Sciatic nerve (tissue), 2 donors: ENCODE results near the gene TANC1. TPM values are rescaled to one million over a fixed set of nuclear protein-coding genes. Genes with fewer than 3 reads are reported as not detected.

Experiments used
- ATAC-seq: fragments of 200-7000 bp; cut with Tn5 transposase; one replicate; pipeline ENCODE4 v1.9.1; 2020; ENCODE audit warnings: mild to moderate bottlenecking, moderate library complexity
- DNase-seq: peaks from one replicate; pipeline ENCODE4 v3.0.0-alpha.2; 2020; ENCODE audit warnings: low spot score
- intact Hi-C: fragments of 100-400 bp; cut with DNase I; formaldehyde crosslinking; loops from one replicate; pipeline ENCODE4 v1.14.2; 2022
- total RNA-seq: library from RNA; stranded (reverse); fragmentation: NEBNext Ultra II Directional; extraction: Animal tissue kit (Norgen Biotek cat#: 25700); gene quantifications from one replicate; pipeline ENCODE4 v1.2.1, GENCODE V29; 2021
- donor health status: DM: no; HTN: no; CAD: no.
- donor health status: DM: no; HTN: no; CAD: no.

TANC1 gene
- total RNA-seq, 1 donor from 2014 or later = 50.3 TPM

DNA sequence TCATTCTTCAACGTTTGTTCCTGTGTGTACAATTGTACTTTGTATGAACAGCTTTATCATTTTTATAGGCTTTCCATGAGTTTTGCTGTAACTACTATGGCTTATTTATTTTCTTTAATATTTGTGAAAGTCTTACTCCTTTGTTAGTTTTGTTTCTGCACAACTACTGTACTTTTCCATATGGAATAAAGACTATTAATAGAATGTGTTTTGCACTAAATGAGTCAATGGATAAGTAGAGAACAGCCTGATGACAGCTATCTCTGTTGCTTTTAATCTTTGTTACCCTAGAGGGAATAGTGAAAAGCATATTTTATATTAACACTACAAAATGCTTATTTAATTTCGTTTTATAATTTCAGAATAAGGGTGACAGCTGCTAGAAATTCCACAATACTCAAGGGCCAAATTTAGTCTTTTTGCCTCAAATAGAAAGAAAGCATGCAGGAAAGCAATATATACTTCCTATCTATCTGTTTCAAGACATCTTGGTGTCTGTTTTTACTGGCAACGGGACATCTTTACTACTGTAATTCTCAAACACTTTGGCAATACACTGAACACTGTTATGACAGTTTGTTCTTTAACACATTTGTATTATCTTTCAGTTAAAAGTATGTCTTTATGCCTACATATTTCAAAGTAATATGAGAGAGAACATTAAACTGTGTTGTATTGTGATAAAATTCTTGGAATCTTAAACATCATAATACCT, 264.2 kb downstream of the TANC1 start:
- DNase-seq (no peak), ATAC-seq (no peak)
- intact Hi-C loops = no loop called here

DNA sequence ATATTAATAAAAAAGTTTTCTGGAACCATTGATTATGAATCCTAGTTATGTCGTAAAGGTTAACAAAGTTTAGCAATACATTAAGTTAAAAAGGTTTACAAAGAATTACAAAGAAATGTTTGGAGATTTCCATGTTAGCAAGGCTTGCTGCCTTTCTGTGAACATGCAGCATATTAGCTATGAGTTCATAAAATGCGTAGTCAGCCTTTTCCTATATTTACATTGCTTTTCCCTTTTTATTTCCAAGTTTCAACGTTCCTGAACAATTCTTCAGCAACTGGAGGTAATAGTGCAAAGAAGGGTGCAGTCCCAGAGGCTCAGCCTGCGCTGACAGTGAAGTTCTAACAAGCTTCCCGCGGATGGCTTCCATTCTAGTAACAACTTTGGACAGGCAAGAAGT, 266.4 kb downstream of the TANC1 start:
- intact Hi-C loops = no loop called here
- DNase-seq = no peak
- no peak for ATAC-seq

DNA sequence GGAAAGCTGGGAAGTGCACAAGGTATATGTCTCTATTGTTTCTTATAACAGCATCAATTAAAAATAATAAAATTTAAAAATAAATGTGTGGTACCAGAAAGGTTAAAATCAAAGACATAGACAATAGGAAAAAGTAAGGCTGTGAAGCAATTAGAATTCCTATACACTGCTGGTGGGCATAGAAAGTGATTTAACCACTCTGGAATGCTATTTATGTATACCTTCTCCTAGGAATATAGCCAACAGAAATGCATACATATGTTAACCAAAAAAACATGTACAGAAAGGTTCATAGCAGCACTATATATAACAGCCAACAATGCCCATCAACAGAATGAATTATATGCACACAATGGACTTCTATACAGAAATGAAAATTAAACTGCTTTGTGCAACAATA, 275.1 kb downstream of the TANC1 start:
- intact Hi-C loops = no loop called here
- no peak for ATAC-seq
- DNase-seq = no peak

DNA sequence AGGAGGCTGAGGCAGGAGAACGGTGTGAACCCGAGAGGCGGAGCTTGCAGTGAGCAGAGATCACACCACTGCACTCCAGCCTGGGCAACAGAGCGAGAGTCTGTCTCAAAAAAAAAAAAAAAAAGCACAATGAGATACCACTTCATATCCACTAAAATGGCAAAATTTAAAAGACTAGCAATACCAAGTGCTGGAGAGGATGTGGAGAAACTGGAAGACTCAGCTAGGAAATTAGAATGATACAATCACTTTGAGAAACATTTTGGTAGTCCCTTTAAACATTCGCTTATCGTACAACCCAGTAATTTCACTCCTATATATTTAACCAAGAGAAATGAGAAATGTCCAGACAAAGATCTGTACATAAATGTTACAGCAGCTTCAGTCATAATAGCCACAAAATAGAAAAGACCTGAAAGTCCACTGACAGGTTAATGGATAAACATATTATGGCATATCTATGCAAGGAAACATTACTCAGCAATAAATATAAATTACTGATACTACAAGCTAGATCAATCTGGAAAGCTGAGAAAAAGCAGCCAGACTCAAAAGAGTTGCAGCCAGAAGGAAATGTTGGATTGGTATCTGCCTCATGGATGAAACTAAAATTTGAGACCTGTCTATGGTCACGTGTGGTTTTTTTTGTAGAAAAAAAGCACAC, 278.0 kb downstream of the TANC1 start:
- intact Hi-C loops = no loop called here
- ATAC-seq (no peak), DNase-seq (no peak)

DNA sequence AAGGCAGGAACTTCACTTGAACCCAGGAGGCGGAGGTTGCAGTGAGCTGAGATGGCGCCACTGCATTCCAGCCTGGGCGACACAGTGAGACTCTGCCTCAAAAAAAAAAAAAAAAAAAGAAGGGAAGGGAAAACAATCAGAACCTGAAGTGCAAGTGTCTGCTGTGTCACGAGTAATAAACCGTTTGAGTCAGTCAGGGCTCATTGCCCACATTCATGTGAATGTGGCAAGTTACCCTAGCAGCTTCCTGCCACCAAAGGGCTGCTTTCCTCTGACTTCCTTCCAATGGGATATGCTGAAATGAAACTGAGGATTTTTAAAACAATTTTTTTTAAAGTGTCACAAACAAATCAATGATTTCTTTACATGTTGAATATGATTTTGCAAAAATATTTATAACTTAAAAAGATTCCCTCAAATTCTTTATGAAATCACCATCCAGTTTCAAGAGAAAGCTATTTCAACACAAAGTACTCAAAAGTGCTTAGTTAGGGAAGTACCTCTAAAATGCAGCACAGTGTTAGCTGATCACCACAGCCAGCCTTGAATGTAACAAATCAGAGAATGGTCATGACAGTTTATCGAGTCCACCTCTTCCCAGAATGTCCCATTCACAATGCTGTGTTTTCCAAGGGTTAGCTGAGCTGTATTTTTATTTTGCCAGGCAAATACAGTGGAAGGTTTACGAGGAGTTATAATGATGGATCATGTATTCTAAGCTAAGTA, 281.7 kb downstream of the TANC1 start:
- intact Hi-C loops = loop anchor here (5.0 kb wide), 1 partner anchor 1328 kb away; no protein-coding TSS in a partner anchor
- ATAC-seq = peak; percentile 92

DNA sequence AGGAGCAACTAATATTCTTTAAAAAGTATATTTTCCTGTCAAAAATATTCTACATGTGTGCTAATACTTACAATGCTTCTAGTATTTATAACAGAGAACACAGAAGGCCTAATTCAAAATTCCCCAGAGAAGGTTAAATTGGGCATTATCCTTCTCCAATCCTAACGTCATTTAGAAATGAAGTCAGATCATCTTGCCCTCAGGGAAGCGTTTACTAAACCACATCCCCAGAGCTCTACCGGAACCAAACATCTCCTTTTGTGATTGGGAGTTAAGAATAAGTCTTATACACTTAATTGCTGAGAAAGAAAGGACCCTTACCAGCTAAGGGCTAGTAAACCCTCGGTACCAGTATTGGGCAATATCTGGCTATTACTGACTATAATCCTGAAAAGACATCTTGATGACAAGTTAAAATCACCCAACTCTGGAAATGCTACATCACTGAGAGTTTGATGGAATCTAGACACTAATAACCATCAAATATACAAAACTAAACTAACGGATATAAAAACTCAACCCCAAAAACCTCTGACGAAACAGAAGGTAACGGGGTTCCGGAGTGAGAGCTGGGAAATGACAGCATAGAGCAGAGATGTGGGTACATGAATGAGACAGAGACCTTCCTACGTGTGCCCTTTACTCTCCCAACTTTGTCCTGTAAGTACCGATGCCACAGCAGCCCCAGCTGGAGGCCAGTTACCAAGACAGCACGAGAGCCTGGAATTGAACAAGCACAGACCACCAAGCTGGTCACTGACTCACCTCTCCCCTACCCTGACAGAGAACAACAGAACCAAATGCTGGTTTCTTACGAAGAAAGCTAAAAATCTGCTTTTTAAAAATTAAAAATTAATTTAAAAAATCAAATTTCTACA, 283.1 kb downstream of the TANC1 start:
- ATAC-seq (peak; percentile 47), DNase-seq (no peak)
- intact Hi-C loops = loop anchor here (5.0 kb wide), 1 partner anchor 1329 kb away; no protein-coding TSS in a partner anchor

More for the DNA sequence above, 281.7 kb downstream of the TANC1 start:
- DNase-seq = no peak

DNA sequence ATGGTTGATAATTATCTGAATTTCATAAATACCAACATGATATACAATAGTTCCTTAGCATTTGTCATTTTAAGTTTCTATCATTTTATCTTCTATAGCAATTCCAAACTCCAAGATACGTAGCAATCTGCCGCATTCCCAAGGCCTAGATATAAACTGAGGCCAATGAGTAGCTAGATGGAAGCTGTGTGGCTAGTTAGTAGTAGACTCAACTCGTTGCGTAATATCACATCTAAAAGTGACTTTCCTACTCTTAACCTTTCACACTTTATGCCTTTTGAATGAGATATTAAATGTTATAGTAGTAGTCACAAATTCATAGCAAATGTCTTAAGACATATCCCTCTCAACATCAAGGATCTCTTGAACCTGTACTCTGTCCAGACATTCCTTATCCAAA, 284.5 kb downstream of the TANC1 start:
- DNase-seq (no peak), ATAC-seq (no peak)
- intact Hi-C loops = loop anchor here (5.0 kb wide), 1 partner anchor 1331 kb away; no protein-coding TSS in a partner anchor

DNA sequence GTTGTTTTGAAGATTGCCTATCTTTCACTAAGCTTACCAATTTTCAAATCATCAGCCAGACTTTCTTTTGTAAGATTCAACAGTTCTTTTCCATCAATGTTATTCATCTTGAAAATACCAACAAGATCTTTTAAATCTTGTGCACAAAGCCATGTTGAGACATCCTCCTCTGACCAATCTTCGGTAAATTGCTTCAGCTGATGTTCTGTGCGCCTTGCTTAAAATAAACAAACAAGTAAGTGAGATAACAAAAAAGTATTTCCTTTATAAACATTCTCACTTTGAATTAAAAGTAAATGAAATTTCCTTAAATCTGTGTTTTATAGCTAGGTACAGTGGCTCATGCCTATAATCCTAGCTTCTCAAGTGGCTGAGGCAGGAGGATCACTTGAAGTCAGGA, 287.7 kb downstream of the TANC1 start:
- intact Hi-C loops = no loop called here
- DNase-seq (no peak), ATAC-seq (no peak)

DNA sequence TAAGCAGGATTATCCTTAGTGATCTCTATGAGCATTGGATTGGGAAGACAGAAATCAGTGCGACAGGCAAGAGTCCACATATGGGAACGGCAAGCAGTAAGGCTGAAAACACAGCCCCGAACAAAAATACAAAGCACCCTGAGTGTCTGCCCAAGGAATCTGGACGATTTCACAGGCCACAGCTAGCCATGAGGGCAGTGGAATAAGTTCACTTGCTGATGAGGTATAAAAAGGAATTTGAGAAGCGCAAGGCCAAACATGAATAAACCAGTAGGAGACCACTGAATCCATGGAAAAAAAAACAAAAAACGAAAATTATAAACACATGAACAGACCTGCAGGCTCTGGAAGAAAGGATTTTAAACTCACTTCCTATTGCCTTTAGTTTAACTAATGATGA, 293.8 kb downstream of the TANC1 start:
- ATAC-seq (no peak), DNase-seq (no peak)
- intact Hi-C loops = no loop called here

DNA sequence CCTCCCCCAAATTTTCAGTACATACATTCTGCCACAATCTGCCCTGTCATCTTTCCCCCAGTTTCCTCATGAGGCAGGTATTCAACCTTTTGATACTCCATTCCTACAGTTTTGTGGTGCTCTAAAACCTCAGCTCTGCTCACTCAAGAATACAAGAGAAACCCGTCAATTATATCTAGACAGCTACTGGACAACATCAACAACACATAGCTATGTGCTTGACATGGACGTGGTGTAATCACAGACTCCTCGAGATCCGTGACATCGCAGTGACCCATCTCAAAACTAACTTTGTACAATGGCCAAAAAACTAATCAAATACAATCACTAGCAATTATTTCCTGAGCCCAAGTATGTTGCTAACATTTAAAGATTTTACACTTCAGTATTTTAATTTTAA, 294.5 kb downstream of the TANC1 start:
- no peak for DNase-seq
- no peak for ATAC-seq
- intact Hi-C loops = no loop called here

DNA sequence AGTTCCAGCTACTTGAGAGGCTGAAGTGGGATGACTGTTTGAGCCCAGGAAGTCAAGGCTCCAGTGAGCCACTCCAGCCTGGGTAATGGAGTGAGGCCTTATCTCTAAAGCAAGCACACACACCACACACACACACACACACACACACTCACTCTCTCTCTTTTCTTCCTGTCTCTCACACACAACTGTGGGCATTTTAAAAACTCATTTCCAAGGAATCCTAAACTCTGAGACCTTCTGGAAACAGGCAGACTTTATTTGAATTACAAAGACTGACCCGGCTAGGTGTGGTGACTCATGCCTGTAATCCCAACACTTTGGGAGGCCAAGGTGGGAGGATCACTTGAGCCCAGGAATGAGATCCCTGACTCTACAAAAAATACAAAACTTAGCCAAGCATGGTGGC, 296.7 kb downstream of the TANC1 start:
- no peak for DNase-seq
- no peak for ATAC-seq
- intact Hi-C loops = no loop called here

DNA sequence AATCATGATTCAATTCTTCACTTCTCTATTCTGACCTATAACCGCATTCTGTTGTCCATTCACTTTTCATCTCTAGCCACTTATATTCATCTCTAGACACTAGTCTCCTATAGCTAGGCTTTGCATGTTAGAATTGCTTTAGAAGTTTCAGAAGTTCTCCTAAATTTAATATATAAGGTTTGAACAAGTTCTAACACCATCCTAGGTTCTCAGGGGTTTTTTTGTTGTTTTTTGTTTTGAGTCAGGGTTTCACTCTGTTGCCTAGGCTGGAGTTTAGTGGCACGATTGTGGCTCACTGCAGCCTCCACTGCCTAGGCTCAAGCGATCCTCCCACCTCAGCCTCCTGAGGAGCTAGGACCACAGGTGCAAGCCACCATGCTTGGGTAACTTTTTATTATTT, 298.1 kb downstream of the TANC1 start:
- no peak for DNase-seq
- ATAC-seq = no peak
- intact Hi-C loops = no loop called here

DNA sequence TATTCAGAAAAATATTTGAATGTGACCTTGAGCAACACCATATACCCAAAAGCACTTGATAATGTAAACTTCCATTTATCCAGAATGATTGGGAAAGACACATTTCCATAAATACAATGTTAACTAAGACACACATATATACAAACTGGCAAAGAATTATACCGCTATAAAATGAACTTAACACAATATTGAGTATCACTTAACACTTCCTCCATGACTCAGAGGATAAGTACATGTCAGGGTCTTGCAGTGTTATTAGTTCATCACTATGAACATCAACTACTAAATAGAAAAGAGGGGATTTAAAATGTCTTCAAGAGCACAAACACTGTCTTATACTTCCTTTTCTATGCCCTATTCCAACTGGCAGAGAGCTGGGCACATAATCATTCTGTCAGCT, 299.5 kb downstream of the TANC1 start:
- DNase-seq = no peak
- intact Hi-C loops = no loop called here
- ATAC-seq = no peak

DNA sequence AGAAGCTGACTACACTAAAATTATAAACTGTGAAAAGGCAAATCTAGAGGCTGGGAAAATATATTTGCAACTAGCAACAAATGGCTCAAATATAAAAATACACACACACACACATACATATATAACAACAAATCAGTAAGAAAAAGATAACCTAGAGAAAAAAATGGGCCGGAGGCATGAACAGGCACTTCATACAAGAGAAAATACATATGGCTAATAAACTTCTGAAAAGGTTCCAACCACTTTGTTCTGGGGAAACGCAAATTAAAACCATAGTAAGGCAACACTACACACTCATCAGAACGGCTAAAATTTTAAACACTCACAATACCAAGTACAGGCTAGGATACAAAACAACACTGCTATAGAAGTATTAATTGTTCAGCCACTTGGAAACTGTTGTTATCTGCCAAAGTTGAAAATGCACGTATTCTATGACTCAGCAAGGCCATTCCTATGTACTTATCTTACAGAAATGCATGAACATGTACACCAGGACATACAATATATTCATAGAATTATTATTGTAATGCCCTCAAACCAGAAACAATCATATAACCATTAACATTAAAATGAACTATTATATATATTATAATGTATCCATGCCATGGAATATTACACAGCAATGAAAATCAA, 302.4 kb downstream of the TANC1 start:
- DNase-seq (no peak), ATAC-seq (no peak)
- intact Hi-C loops = no loop called here

DNA sequence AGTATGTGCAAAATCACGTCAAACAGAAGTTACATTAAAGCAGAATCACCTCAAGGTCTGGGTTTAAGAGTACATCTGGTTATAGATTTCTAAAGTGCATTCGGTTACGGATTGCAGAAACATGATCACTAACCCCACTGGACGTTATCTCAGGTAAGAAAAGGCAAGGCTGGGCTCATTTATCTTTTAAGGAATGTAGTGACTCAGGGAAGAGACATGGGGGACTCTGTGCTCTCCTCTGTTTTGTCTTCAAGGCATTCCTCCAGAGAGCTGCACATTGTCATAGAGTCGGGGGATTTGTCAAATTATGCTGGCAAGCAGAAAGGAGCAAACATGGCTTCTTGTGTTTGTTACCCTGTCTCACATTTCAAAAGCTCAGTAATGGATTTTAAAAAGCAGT, 303.7 kb downstream of the TANC1 start:
- no peak for DNase-seq
- no peak for ATAC-seq
- intact Hi-C loops = no loop called here

DNA sequence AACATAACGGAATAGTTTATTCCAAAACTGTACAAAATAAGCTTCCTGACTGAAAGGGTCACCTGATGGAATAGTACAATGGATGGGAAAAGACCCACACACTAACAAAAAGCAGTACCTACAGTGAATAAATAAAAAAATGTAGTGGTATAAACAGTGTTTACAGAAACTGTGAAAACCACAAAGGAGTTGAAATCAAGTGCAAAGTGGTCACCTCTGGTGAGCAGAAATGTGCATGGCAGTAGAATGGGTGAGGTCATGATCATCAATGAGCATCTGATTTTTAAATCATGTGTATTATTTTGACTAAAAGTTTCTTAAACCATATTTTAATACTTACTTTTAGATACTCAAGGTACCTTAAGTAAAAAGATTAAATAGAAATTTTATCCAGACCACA, 306.7 kb downstream of the TANC1 start:
- ATAC-seq = no peak
- intact Hi-C loops = no loop called here
- no peak for DNase-seq

DNA sequence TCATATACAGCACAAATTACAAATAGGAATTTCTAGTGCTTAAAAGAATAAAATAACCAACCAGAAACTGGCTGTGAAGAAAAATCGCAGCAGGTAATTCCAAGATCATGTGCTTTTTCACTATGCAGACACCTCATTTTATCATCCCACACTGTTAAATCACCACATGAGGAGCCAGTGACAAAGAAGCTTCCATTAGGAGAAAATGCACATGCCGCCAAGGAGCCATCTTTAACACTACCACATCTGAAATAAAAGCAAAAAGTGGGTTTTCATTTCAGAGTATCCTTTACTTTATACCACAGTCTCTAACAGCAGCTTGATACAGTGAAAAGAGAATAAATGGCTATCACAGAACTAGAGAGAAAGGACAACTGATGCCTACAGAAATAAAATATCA, 311.3 kb downstream of the TANC1 start:
- no peak for ATAC-seq
- intact Hi-C loops = no loop called here
- no peak for DNase-seq

DNA sequence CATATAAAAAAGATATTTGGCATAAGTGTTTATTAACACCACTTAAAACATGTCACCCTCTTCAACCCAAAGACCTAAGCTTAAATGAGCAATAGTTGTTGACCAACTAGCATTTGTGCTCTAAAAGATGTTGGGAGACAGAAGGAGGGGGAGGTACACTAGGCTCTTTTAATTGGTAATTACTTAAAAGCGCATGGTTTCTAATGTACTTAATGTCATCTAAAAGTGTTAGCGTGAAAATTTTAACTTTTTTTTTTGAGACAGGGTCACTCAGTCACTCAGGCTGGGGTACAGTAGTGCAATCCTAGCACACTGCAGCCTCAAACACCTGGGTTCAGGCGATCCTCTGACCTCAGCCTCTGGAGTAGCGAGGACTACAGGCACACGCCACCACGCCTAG, 312.6 kb downstream of the TANC1 start:
- ATAC-seq = no peak
- DNase-seq = no peak
- intact Hi-C loops = no loop called here
